ENCODE measurements around the gene DNAAF8. TPM values are rescaled to one million over a fixed set of nuclear protein-coding genes. Genes with fewer than 3 reads are reported as not detected.

DNAAF8 gene
- total and polyA plus RNA-seq, 2 donors (not counting 3 experiments of a cell fraction or from before 2014, with no cell fraction given) = 0.58 to 1.0 TPM

GRCh38 chr16:4768549-4769305 lies 34.4 kb downstream of the DNAAF8 start:
- TF ChIP-seq EZH2 (IDR thresholded peaks at IDR 0.05; ENCODE audit: borderline replicate concordance, low read depth, low read length, severe bottlenecking) (no peak), MAX (IDR thresholded peaks at IDR 0.05; ENCODE audit: insufficient read depth, insufficient read length) (no peak), POLR2A (IDR thresholded peaks at IDR 0.05; ENCODE audit: low read depth, low read length) (peak; percentile 79), POLR2AphosphoS5 (IDR thresholded peaks at IDR 0.05; ENCODE audit: insufficient read depth, low read depth, low read length) (peak; percentile 57)
- ChIA-PET POLR2A (interaction anchor here (0.6 to 1.0 kb wide), 3 partner anchors 10 to 34 kb away, joined by 3 read pairs; partner anchors contain the start of genes ANKS3, DNAAF8 and ROGDI), CTCF (interaction anchor here (0.6 to 1.4 kb wide), 4 partner anchors 17 to 189 kb away, joined by 3 to 6 read pairs (median 3); partner anchors contain the start of genes ANKS3, DNAAF8 and ROGDI)
- Histone ChIP-seq H3K36me3 (ENCODE audit: control insufficient read depth in 2 of 2, extremely low read depth in 1 of 2, insufficient read depth in 2 of 2, low read length in 2 of 2) (peaks cover 0 to 10% of the 10 kb centered on the region in 2 experiments), H3K4me2 (ENCODE audit: insufficient read depth, low read length) (peak overlapping the region; percentile 90), H3K9me3 (replicated peaks; ENCODE audit: control insufficient read depth, insufficient read depth, low read length) (no peaks in the 10 kb centered on the region), H3K9me1 (replicated peaks; ENCODE audit: control insufficient read depth, extremely low read depth, insufficient read depth, low read length) (no peaks in the 10 kb centered on the region), H4K20me1 (replicated peaks; ENCODE audit: control insufficient read depth, extremely low read depth, insufficient read depth, low read length) (no peaks in the 10 kb centered on the region), H3K9ac (replicated peaks; ENCODE audit: extremely low read depth, insufficient read depth, low read length) (peak overlapping the region; percentile 53), H2AFZ (ENCODE audit: low read depth, low read length) (peak overlapping the region; percentile 83), H3K4me1 (ENCODE audit: control insufficient read depth, extremely low read depth, insufficient read depth, low read length) (peaks cover 15% of the 10 kb centered on the region), H3K27ac (ENCODE audit: insufficient read depth, low read depth, low read length) (peak overlapping the region; percentile 33), H3K79me2 (ENCODE audit: control insufficient read depth, insufficient read depth, low read length) (peaks cover 12% of the 10 kb centered on the region), H3K4me3 (replicated peaks in 1 of 3; ENCODE audit: insufficient read depth in 1 of 3, low read depth in 1 of 3, low read length in 3 of 3) (peak overlapping the region; percentile 21 to 68 (median 51)), H3K27me3 (ENCODE audit: control insufficient read depth in 2 of 2, insufficient read depth in 2 of 2, low read length in 2 of 2) (no peaks in the 10 kb centered on the region)
- intact Hi-C loops (cut with micrococcal nuclease) (loop anchor here (1.0 kb wide), 1 partner anchor 34 kb away; the partner anchor contains the start of gene ROGDI), dilution Hi-C loops (cut with MboI; ENCODE audit: extremely low pct_ligation_motif_present, low sequenced_read_pairs) (no loop called here)
- DNase-seq (ENCODE audit: low read depth, low spot score) = peak; percentile 95
- no TSS peak for BruUV-seq (replicated peaks)
- peak; percentile 98 for FAIRE-seq

GRCh38 chr16:4769306-4769638 lies 34.9 kb downstream of the DNAAF8 start:
- no peaks in the 10 kb centered on the region for H4K20me1 ChIP-seq (replicated peaks; ENCODE audit: control insufficient read depth, extremely low read depth, insufficient read depth, low read length)
- intact Hi-C loops (cut with micrococcal nuclease) (no loop called here), dilution Hi-C loops (cut with MboI; ENCODE audit: extremely low pct_ligation_motif_present, low sequenced_read_pairs) (no loop called here)
- H3K79me2 ChIP-seq (ENCODE audit: control insufficient read depth, insufficient read depth, low read length) = peaks cover 12% of the 10 kb centered on the region
- no peaks in the 10 kb centered on the region for H3K9me1 ChIP-seq (replicated peaks; ENCODE audit: control insufficient read depth, extremely low read depth, insufficient read depth, low read length)
- peak overlapping the region; percentile 43 for H3K4me2 ChIP-seq (ENCODE audit: insufficient read depth, low read length)
- ChIA-PET CTCF (interaction anchor here (0.6 to 1.4 kb wide), 3 partner anchors 17 to 188 kb away, joined by 3 to 6 read pairs (median 3); partner anchors contain the start of genes ANKS3 and DNAAF8), POLR2A (interaction anchor here (0.6 to 0.8 kb wide), 2 partner anchors 11 to 35 kb away, joined by 3 read pairs; partner anchors contain the start of genes ANKS3 and DNAAF8)
- H3K4me3 ChIP-seq (replicated peaks in 1 of 3; ENCODE audit: insufficient read depth in 1 of 3, low read depth in 1 of 3, low read length in 3 of 3) = no peak overlapping the region
- no peak for TF ChIP-seq MAX (IDR thresholded peaks at IDR 0.05; ENCODE audit: insufficient read depth, insufficient read length)
- TF ChIP-seq MYC (IDR thresholded peaks at IDR 0.05; ENCODE audit: low read depth, low read length) = no peak
- no peak for TF ChIP-seq CTCF (IDR thresholded peaks at IDR 0.05; ENCODE audit: extremely low read depth in 1 of 2, insufficient read depth in 1 of 2, low read depth in 1 of 2, low read length in 2 of 2)
- no peak for TF ChIP-seq GATA2 (IDR thresholded peaks at IDR 0.05; ENCODE audit: insufficient read depth, insufficient read length, low read depth, low read length)
- peaks cover 0 to 7% of the 10 kb centered on the region in 2 experiments for H3K36me3 ChIP-seq (ENCODE audit: control insufficient read depth in 2 of 2, extremely low read depth in 1 of 2, insufficient read depth in 2 of 2, low read length in 2 of 2)
- no peaks in the 10 kb centered on the region for H3K27me3 ChIP-seq (ENCODE audit: control insufficient read depth in 2 of 2, insufficient read depth in 2 of 2, low read length in 2 of 2)
- no peak for FAIRE-seq
- H3K27ac ChIP-seq (ENCODE audit: insufficient read depth, low read depth, low read length) = no peak overlapping the region
- H3K9me3 ChIP-seq (replicated peaks; ENCODE audit: control insufficient read depth, insufficient read depth, low read length) = no peaks in the 10 kb centered on the region
- H2AFZ ChIP-seq (ENCODE audit: low read depth, low read length) = peak overlapping the region; percentile 83
- H3K4me1 ChIP-seq (ENCODE audit: control insufficient read depth, extremely low read depth, insufficient read depth, low read length) = peaks cover 15% of the 10 kb centered on the region
- H3K9ac ChIP-seq (replicated peaks; ENCODE audit: extremely low read depth, insufficient read depth, low read length) = no peak overlapping the region
- DNase-seq (ENCODE audit: low read depth, low spot score) = no peak
- BruUV-seq (replicated peaks) = no TSS peak

Data from endothelial cell of umbilical vein (primary cell).